K562 treated with DMSO at 1 percent for 24 hours (cell line): ENCODE results near the gene ZNF723. TPM values are rescaled to one million over a fixed set of nuclear protein-coding genes. Genes with fewer than 3 reads are reported as not detected.

Experiments used
- total RNA-seq: library from RNA; unstranded; fragments of 300-600 nt; gene quantifications from 2 replicates; pipeline ENCODE4 v1.2.3, GENCODE V29; 2022; ENCODE audit warnings: low read depth; ENCODE audit not compliant: insufficient read depth

The ZNF723 gene
- not detected in 2 replicates for total RNA-seq

DNA sequence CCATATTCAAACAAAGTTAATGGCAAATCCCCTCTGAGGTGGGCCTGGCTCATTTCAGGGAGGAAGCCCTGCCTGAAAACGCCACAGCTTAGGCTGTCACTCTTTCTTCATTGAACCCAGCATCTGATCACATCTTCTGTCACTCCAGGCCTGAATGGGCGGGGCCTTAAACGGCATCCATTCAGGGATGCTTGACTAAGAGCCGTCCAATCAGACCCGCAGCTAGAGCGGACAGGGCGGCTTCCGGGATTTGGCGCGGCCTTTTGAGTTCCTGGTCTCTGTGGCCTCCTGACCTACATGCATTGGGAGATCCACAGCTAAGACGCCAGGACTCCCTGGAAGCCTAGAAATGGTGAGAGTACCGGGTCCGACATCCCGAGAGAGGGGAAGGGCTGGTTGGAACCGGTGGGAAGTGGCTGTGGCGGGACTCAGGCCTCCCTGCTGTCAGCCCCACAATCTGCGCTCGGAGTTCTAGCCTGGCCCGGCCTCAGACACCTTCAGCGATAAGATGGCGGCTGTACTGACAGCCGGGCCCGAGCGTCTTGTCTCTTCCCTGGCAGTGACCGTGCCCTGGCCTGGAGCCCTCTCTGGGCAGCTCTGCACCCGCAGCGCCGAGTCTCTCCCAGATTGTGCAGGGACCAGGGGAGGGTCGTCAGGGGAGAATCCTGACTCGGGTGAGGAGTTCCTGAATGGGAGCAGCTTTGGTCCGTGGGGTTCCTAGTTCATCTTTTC, at the start of gene ZNF723:
Gene ZNF723 (plus strand): TSS at position 261 of the 732 bp plus-strand sequence. CDS start 89 bp downstream, at position 350.

DNA sequence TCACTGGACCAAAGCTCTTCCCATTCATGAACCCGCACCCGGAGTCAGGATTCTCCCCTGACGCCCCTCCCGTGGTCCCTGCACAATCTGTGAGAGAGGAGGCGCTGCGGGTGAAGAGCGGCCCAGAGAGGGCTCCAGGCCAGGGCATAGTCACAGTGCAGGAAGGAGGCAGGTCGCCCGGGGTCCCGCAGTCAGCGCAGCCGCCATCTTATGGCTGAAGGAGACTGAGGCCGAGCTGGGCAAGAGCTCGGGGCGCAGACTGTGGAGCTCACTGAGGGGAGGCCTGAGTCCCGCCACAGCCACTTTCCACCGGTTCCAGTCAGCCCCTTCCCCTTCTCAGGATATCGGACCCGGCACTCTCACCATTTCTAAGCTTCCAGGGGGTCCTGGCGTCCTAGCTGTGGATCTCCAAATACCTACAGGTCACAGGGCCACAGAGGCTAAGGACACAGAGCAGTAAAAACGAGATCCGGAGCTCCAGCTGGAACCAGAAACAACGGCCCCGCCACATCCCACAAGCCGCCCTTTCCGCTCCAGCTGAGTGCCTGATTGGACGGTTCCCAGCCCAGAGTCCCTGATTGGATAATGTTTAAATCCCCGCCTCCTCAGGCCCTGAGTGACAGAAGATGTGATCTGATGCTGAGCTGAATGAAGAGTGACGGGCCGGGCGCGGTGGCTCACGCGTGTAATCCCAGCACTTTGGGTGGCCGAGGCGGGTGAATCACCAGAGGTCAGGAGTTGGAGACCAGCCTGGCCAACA, 48.3 kb upstream of the ZNF723 start, which contains the start of gene ZNF99:
Gene ZNF99 (minus strand): TSS at position 501 of the 760 bp plus-strand sequence. CDS start 135 bp downstream, at position 366.

Other genes starting within 250 kb of the ZNF723 start
- 0.14 TPM in 1 of 2 replicates, not detected in the other for gene ZNF492, start 198.0 kb upstream of the ZNF723 start, total RNA-seq
- gene ZNF99, start 48.1 kb upstream of the ZNF723 start, total RNA-seq: not detected in 2 replicates
- gene ZNF728, start 170.9 kb downstream of the ZNF723 start, total RNA-seq: 0.53 TPM in 1 of 2 replicates, not detected in the other